Astrocyte of the cerebellum (primary cell): Measurements from ENCODE around the gene PEAK1.
"Not testable (repeated sequence)": the region's sequence is repeated elsewhere in the genome, so short reads cannot be mapped to it uniquely, and the experiment has no call there.

ENCODE experiments used
- DNase-seq: peaks from one replicate; pipeline ENCODE4 v3.0.0-alpha.2; 2011; ENCODE audit warnings: low read depth
- H3K4me3 ChIP-seq: 2 replicates; pipeline ENCODE4 v1.5.1; 2011; ENCODE audit warnings: mild to moderate bottlenecking, low read depth, low read length, moderate library complexity
- in situ Hi-C: cut with HindIII; loops from 2 replicates; pipeline ENCODE4 v1.10.0; 2017; ENCODE audit warnings: low sequenced_read_pairs
- TF ChIP-seq, protein P1 (sequence below): IDR thresholded peaks from 2 replicates; pipeline ENCODE4 v1.5.1; 2012; ENCODE audit warnings: low read length, low read depth, moderate library complexity, mild to moderate bottlenecking; ENCODE audit errors: missing control alignments

Gene PEAK1

DNA sequence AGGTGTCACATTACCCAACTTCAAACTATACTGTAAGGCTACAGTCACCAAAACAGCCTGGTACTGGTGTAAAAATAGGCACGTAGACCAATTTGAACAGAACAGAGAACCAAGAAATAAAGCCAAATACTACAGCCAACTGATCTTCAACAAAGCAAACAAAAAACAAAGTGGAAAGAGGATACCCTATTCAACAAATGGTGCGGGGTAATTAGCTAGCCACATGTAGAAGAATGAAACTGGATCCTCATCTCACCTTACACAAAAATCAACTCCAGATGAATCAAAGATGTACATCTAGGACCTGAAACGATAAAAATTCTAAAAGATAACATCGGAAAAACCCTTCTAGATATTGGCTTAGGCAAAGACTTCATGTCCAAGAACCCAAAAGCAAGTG, 13.1 kb downstream of the PEAK1 start:
- no peak for DNase-seq
- in situ Hi-C loops, result no loop called here
- H3K4me3 ChIP-seq, result no peak overlapping the region
- TF ChIP-seq, protein P1, sequence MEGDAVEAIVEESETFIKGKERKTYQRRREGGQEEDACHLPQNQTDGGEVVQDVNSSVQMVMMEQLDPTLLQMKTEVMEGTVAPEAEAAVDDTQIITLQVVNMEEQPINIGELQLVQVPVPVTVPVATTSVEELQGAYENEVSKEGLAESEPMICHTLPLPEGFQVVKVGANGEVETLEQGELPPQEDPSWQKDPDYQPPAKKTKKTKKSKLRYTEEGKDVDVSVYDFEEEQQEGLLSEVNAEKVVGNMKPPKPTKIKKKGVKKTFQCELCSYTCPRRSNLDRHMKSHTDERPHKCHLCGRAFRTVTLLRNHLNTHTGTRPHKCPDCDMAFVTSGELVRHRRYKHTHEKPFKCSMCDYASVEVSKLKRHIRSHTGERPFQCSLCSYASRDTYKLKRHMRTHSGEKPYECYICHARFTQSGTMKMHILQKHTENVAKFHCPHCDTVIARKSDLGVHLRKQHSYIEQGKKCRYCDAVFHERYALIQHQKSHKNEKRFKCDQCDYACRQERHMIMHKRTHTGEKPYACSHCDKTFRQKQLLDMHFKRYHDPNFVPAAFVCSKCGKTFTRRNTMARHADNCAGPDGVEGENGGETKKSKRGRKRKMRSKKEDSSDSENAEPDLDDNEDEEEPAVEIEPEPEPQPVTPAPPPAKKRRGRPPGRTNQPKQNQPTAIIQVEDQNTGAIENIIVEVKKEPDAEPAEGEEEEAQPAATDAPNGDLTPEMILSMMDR, result no peak

DNA sequence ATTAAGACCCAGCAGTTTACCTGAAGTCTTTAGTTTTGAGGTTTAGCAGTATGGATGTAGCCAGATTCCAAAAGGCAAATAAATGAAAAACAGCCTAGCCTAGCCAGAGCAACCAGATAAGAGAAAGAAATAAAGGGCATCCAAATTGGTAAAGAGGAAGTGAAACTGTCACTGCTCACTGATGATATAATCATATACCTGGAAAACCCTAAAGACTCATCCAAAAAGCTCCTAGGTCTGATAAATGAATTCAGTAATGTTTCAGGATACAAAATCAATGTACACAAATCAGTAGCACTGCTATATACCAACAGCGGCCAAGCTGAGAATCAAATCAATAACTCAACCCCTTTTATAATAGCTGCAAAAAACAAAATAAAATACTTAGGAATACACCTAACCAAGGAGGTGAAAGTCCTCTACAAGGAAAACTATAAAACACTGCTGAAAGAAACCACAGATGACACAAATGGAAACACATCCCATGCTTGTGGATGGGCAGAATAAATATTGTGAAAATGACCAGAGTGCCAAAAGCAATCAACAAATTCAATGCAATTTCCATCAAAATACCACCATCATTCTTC, 13.6 kb downstream of the PEAK1 start:
- H3K4me3 ChIP-seq, in situ Hi-C loops, DNase-seq: not testable (repeated sequence)

DNA sequence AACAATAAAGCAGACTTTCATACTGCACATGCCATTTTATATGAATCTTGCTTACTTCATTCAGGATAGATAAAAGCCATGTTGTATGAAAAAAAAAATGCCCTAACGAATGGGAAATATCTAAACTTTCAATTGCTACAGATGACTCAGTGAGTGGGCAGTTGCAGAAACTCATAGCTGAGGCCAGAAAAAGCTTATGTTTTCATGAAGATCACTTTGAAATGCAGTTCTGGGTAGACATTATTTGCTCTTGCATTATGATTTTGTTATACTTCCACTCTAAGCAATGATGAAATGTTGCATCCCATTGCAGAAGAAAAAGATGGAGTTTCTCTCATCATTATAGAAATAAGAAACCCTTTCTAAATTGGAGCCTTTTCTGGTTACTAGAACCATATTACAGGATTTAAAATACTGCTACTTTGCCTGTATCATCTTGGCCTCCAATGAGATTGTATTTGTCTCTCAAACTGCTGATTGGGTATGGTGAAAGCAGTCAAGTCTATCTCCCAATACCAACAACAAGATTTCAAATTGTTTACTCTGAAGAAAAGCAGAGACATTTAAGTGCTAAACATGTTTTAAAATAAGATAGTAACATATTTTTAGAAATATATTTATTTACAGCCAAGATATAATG, 17.0 kb downstream of the PEAK1 start:
- DNase-seq, result no peak
- in situ Hi-C loops, result no loop called here
- no peak overlapping the region for H3K4me3 ChIP-seq
- TF ChIP-seq, protein P1, result no peak

DNA sequence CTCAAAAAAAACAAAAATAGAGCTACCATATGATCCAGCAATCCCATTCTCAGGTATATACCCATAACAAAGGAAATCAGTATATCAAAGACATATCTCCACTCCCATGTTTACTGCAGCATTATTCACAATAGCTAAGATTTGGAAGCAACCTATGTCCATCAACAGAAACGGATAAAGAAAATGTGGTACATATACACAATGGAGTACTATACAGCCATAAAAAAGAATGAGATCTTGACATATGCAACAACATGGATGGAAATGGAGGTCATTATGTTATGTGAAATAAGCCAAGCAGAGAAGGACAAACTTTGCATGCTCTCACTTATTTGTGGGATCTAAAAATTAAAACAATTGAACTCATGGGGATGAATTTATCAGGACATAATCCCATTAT, 19.6 kb downstream of the PEAK1 start:
- in situ Hi-C loops, result no loop called here
- H3K4me3 ChIP-seq, result no peak overlapping the region
- TF ChIP-seq, protein P1, result no peak
- no peak for DNase-seq

DNA sequence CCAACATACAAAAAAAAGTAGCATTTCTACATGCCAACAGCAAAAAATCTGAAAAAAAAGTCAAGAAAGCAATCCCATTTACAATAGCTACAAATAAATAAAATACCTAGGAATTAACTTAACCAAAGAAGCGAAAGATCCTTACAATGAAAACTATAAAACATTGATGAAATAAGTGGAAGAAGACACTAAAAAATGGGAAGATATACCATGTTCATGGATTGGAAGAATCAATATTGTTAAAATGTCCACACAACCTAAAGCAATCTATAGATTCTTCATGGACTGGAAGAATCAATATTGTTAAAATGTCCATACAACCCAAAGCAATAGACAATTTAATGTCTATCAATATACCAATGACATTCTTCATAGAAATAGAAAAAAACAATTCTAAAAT, 21.0 kb downstream of the PEAK1 start:
- in situ Hi-C loops, result no loop called here
- DNase-seq, result no peak
- TF ChIP-seq, protein P1, result no peak
- no peak overlapping the region for H3K4me3 ChIP-seq

DNA sequence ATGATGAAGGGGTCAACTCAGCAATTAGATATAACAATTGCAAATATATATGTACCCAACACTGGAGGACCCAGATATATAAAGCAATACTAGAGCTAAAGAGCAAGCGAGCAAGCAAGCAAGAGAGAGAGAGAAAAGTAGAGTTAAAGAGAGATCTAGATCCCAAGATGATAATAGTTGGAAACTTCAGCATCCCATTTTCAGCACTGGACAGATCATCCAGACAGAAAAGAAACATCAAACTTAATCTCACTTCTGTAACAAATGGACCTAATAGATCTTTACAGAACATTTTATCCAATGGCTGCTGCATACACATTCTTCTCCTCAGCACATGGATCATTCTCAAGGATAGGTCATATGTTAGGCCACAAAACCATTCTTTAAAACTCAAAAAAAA, 23.2 kb downstream of the PEAK1 start:
- no peak overlapping the region for H3K4me3 ChIP-seq
- TF ChIP-seq, protein P1, result no peak
- DNase-seq, result no peak
- in situ Hi-C loops, result no loop called here

DNA sequence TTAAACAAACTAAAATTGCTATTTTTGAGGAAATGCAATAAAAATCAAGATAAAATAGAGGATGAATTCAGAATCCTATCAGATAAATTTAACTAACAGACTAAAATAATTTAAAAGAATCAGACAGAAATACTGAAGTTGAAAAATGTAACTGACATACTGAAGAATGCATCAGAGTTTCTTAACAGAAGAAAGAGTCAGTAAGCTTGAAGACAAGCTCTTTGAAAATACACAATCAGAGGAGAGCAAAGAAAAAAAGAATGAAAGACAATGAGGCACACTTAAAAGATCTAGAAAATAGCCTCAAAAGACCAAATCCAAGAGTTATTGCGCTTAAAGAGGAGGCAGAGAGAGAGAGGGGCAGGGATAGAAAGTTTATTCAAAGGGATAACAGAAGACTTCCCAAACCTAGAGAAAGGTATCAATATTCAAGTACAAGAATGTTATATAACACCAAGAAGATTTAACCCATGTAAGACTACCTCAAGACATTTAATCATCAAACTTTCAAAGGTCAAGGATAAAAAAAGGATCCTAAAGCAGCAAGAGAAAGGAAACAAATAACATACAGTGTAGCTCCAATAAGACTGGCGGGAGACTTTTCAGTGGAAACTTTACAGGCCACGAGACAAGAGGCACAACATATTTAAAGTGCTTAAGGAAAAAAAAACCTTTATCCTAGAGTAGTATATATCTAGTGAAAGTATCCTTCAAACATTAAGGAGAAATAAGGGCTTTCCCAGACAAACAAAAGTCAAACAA, 24.7 kb downstream of the PEAK1 start:
- DNase-seq, result no peak
- TF ChIP-seq, protein P1, result no peak
- in situ Hi-C loops, result no loop called here
- no peak overlapping the region for H3K4me3 ChIP-seq
